Psoas muscle (tissue), 8 donors: Measurements from ENCODE around the gene EPB41L2. TPM values are rescaled to one million over a fixed set of nuclear protein-coding genes. Genes with fewer than 3 reads are reported as not detected.
A peak's percentile ranks its signal among the peaks of the same experiment; 100 is the strongest.

Experiments
- ATAC-seq, 4 donors: fragments of 200-7000 bp; cut with Tn5 transposase; one replicate each; pipeline ENCODE4 v1.9.1; 2020; ENCODE audit warnings: moderate library complexity in 3 of 4, mild to moderate bottlenecking in 2 of 4
- DNase-seq, 2 donors: peaks; one replicate each; pipeline ENCODE4 v3.0.0-alpha.2; 2020
- H3K27ac ChIP-seq: fragments of 200-600 bp; one replicate; pipeline ENCODE4 v1.8.0; 2022
- H3K27me3 ChIP-seq, 3 donors: fragments of 200-600 bp in 1 of 3; one replicate each; pipeline versions ENCODE4 v1.6.1 to v1.8.0; 2013 to 2022; ENCODE audit warnings: low read length in 2 of 3, mild to moderate bottlenecking in 2 of 3, moderate library complexity in 1 of 3; ENCODE audit not compliant: insufficient read depth in 3 of 3
- H3K36me3 ChIP-seq, 2 donors: fragments of 200-600 bp in 1 of 2; one replicate each; pipeline versions ENCODE4 v1.6.1 to v1.8.0; 2013 to 2022; ENCODE audit warnings: low read depth in 1 of 2, mild to moderate bottlenecking in 1 of 2, moderate library complexity in 1 of 2; ENCODE audit not compliant: insufficient read depth in 1 of 2
- H3K4me1 ChIP-seq: fragments of 200-600 bp; one replicate; pipeline ENCODE4 v1.8.0; 2022
- H3K4me3 ChIP-seq: fragments of 200-600 bp; one replicate; pipeline ENCODE4 v1.8.0; 2022; ENCODE audit warnings: mild to moderate bottlenecking
- H3K9me3 ChIP-seq: fragments of 200-600 bp; one replicate; pipeline ENCODE4 v1.8.0; 2022
- CTCF ChIP-seq: fragments of 200-600 bp; IDR thresholded peaks from one replicate; pipeline ENCODE4 v1.8.0; 2022; ENCODE audit warnings: antibody characterized with exemption
- WGBS, 3 donors: extraction: QIAGEN DNeasy Blood & Tissue Kit; methylation state at CpG; one replicate each; pipeline versions ENCODE4 v1.1.6 to v1.1.7; 2013; 5-methylcytosine and 5-hydroxymethylcytosine counted together
- intact Hi-C, 2 donors: fragments of 100-400 bp; cut with DNase I; formaldehyde crosslinking; loops; one replicate each; pipeline versions ENCODE4 v1.11.0 to v1.14.2; 2022
- polyA plus RNA-seq, 3 donors: library from polyadenylated mRNA; stranded (reverse); fragments of 200-250 nt; gene quantifications; one replicate each; pipeline ENCODE4 v1.2.3, GENCODE V29; 2013
- total RNA-seq, 4 donors: library from RNA; stranded (reverse); fragmentation: NEBNext Ultra II Directional in 2 of 4; extraction: Animal tissue kit (Norgen Biotek cat#: 25700) in 2 of 4; gene quantifications; one replicate each; pipeline versions ENCODE4 v1.2.1 to v1.2.4, GENCODE V29; 2021 to 2023
- donor health status: healthy with polysubstance abuse.
- donor health status: DM: no; HTN: no; CAD: no; lungs with moderate emphysema.
- donor health status: Bipolar disorder and iron deficiency.
- donor health status: healthy.
- donor health status: DM: yes; HTN: yes; CAD: no.
- donor health status: DM: no; HTN: no; CAD: no.
- donor health status: DM: no; HTN: no; CAD: no.
- donor health status: DM: yes; HTN: yes; CAD: no.

The EPB41L2 gene
- total and polyA plus RNA-seq, 7 donors: 8.5 to 75.7 (median 22.7) TPM

- 73 to 96% (median 88%) methylated on average over 1 of the region's 1 CpG for WGBS, 3 donors
- intact Hi-C loops: no loop called here
- no peaks in the 10 kb centered on the region for H3K27me3 ChIP-seq
- DNase-seq (no peak), ATAC-seq (no peak)
- H3K4me3 ChIP-seq: no peak overlapping the region
- peaks cover 17% of the 10 kb centered on the region for H3K4me1 ChIP-seq
- TF ChIP-seq CTCF: no peak
- no peak overlapping the region for H3K27ac ChIP-seq
- no peaks in the 10 kb centered on the region for H3K9me3 ChIP-seq
- no peaks in the 10 kb centered on the region for H3K36me3 ChIP-seq
Observed at GRCh38 chr6:131033631-131034030, 29.4 kb downstream of the EPB41L2 start.

- intact Hi-C loops: no loop called here
- H3K4me1 ChIP-seq: peaks cover 30% of the 10 kb centered on the region
- H3K27me3 ChIP-seq: no peaks in the 10 kb centered on the region
- H3K27ac ChIP-seq: no peak overlapping the region
- no peaks in the 10 kb centered on the region for H3K36me3 ChIP-seq
- peak in 2 of 4 donors; percentile 16 to 63 for ATAC-seq
- no peak for TF ChIP-seq CTCF
- no peak for DNase-seq
- no peaks in the 10 kb centered on the region for H3K9me3 ChIP-seq
- no peak overlapping the region for H3K4me3 ChIP-seq
- 38 to 48% (median 40%) methylated on average over 7 of the region's 7 CpGs for WGBS, 3 donors
Observed at GRCh38 chr6:131029626-131030297, 33.3 kb downstream of the EPB41L2 start.

GRCh38 chr6:131027326-131027725, 35.7 kb downstream of the EPB41L2 start:
- Histone ChIP-seq H3K4me3 (no peak overlapping the region), H3K27ac (no peak overlapping the region), H3K9me3 (no peaks in the 10 kb centered on the region), H3K27me3 (no peaks in the 10 kb centered on the region), H3K36me3 (no peaks in the 10 kb centered on the region), H3K4me1 (peaks cover 30% of the 10 kb centered on the region)
- ATAC-seq (no peak), DNase-seq (no peak)
- intact Hi-C loops: no loop called here
- WGBS, 3 donors: 59 to 77% (median 73%) methylated on average over 2 of the region's 2 CpGs
- no peak for TF ChIP-seq CTCF

GRCh38 chr6:131026243-131026642, 36.8 kb downstream of the EPB41L2 start:
- Histone ChIP-seq H3K36me3 (no peaks in the 10 kb centered on the region), H3K9me3 (no peaks in the 10 kb centered on the region), H3K27ac (no peak overlapping the region), H3K27me3 (no peaks in the 10 kb centered on the region), H3K4me1 (peaks cover 30% of the 10 kb centered on the region), H3K4me3 (no peak overlapping the region)
- no peak for TF ChIP-seq CTCF
- ATAC-seq: no peak
- WGBS, 3 donors: 90 to 96% (median 95%) methylated on average over 1 of the region's 1 CpG
- intact Hi-C loops: no loop called here
- DNase-seq: no peak

- no peaks in the 10 kb centered on the region for H3K9me3 ChIP-seq
- no peak for ATAC-seq
- H3K27me3 ChIP-seq: no peaks in the 10 kb centered on the region
- 88 to 95% (median 91%) methylated on average over 6 of the region's 6 CpGs for WGBS, 3 donors
- TF ChIP-seq CTCF: no peak
- DNase-seq: no peak
- H3K4me1 ChIP-seq: peaks cover 23% of the 10 kb centered on the region
- intact Hi-C loops: no loop called here
- no peak overlapping the region for H3K27ac ChIP-seq
- no peak overlapping the region for H3K4me3 ChIP-seq
- H3K36me3 ChIP-seq: no peaks in the 10 kb centered on the region
Observed at GRCh38 chr6:131024565-131024964, 38.5 kb downstream of the EPB41L2 start.
